GM19372 (cell line): ENCODE measurements around the gene NODAL.
A peak's percentile ranks its signal among the peaks of the same experiment; 100 is the strongest.

ENCODE experiments used
- ATAC-seq: cut with Tn5 transposase; IDR thresholded peaks from one replicate; pipeline ENCODE4 v1.9.1; 2021; ENCODE audit warnings: mild to moderate bottlenecking, low read depth, moderate library complexity; ENCODE audit not compliant: unreplicated experiment

Gene NODAL

GRCh38 chr10:70435241-70436085 is 6.0 kb downstream of the NODAL start:
- no peak for ATAC-seq

GRCh38 chr10:70433581-70434280 is 7.8 kb downstream of the NODAL start:
- ATAC-seq, result no peak

GRCh38 chr10:70432561-70433263 is 8.8 kb downstream of the NODAL start:
- no peak for ATAC-seq

- no peak for ATAC-seq
Observed at GRCh38 chr10:70432101-70432500, 9.4 kb downstream of the NODAL start.

- no peak for ATAC-seq
Observed at GRCh38 chr10:70430493-70431445, 10.7 kb downstream of the NODAL start.

- no peak for ATAC-seq
Observed at GRCh38 chr10:70426823-70427222, 14.7 kb downstream of the NODAL start.

GRCh38 chr10:70425096-70425495 is 16.4 kb downstream of the NODAL start:
- ATAC-seq, result no peak

GRCh38 chr10:70424320-70424719 is 17.2 kb downstream of the NODAL start:
- no peak for ATAC-seq

- ATAC-seq, result no peak
Observed at GRCh38 chr10:70418713-70419112, 22.8 kb downstream of the NODAL start.

GRCh38 chr10:70418229-70418628 is 23.3 kb downstream of the NODAL start:
- no peak for ATAC-seq

- ATAC-seq, result no peak
Observed at GRCh38 chr10:70417568-70417967, 23.9 kb downstream of the NODAL start.

GRCh38 chr10:70412356-70412755 is 29.1 kb downstream of the NODAL start:
- no peak for ATAC-seq

GRCh38 chr10:70410608-70411007 is 30.9 kb downstream of the NODAL start:
- ATAC-seq, result no peak

- ATAC-seq, result no peak
Observed at GRCh38 chr10:70409772-70410171, 31.7 kb downstream of the NODAL start.

GRCh38 chr10:70405037-70405824 is 36.2 kb downstream of the NODAL start:
- peak; percentile 40 for ATAC-seq

GRCh38 chr10:70404787-70405036 is 36.8 kb downstream of the NODAL start:
- no peak for ATAC-seq

- peak; percentile 76 for ATAC-seq
Observed at GRCh38 chr10:70404036-70404786, 37.3 kb downstream of the NODAL start, which contains the start of gene EIF4EBP2. Gene EIF4EBP2, plus strand, starts transcription at chr10:70404145. Its CDS starts 257 bp downstream, at chr10:70404402.

GRCh38 chr10:70403483-70404035 is 37.9 kb downstream of the NODAL start:
- no peak for ATAC-seq
